Femur (tissue), 1 donor: ENCODE results near the gene CYTH3.
"Not testable (repeated sequence)": the region's sequence is repeated elsewhere in the genome, so short reads cannot be mapped to it uniquely, and the experiment has no call there.

Experiments used
- DNase-seq: peaks from one replicate; pipeline ENCODE4 v3.0.0-alpha.2; 2017

CYTH3 gene

DNA sequence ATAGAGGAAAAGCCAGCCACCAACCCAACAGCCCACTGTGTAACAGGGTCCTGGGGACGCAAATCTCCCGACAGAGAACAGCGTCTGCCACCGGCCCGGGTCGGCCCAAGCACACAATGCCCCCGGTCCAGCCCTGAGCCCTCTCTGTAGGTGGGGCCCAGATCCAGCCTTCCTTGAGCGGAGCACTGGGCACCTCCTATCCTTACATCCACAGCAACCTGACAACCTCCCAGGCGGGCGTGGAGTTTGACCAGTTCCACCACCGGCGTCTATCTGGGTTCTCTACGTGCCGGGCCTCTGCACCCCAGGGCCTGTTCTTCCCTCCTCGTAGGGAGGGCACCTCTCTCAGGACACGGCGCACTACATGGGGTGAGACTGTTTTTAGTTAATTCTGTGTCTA, 109.0 kb downstream of the CYTH3 start:
- no peak for DNase-seq

DNA sequence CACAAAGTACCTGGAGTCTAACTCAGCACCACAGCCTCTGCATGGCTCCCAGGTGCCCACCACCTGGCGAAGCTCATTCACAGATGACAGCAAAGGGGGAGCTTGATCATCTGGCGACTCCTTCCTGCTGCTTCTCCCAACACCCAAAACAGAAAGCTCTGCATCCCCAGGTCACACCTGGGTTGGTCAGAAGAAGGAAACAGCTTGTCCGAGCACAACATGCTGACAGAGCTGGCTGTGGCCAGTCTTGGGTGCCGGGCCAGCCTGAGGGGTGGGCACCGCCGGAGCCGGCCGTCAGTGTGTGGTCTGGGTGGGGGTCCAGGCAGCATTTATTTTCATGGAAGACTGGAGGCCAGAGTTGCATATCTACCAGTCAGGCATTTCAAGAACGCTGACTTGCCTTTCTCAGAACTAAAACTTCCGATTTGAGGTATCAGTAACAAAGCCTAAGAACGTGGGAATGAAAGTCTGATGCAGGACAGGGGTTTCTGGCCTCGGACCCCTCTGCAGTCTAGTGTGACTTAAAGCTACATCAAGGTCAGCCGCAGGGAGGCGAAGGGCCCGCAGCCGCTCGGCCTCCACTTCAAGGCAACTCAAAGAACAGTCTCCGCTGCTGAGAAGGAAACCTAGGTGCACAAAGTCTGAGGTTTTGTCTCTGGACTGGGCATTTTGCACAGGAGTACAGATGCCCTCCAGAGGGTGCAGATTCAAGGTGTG, 109.6 kb downstream of the CYTH3 start:
- DNase-seq, result no peak

DNA sequence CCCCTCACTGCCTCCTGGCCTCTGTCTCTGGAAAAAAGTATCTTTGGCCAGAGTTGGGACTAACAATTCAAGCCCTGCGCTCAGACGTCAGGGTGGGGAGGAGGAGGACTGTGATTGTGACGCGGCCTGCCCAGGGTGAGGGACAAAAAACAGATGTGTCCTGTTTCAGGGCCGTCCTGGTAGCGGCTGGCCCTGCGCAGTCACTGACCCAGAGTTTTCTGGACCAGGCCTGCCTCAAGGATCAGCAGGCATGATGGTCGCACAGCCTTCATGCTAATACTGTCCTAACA, 110.1 kb downstream of the CYTH3 start:
- DNase-seq, result peak; percentile 80

DNA sequence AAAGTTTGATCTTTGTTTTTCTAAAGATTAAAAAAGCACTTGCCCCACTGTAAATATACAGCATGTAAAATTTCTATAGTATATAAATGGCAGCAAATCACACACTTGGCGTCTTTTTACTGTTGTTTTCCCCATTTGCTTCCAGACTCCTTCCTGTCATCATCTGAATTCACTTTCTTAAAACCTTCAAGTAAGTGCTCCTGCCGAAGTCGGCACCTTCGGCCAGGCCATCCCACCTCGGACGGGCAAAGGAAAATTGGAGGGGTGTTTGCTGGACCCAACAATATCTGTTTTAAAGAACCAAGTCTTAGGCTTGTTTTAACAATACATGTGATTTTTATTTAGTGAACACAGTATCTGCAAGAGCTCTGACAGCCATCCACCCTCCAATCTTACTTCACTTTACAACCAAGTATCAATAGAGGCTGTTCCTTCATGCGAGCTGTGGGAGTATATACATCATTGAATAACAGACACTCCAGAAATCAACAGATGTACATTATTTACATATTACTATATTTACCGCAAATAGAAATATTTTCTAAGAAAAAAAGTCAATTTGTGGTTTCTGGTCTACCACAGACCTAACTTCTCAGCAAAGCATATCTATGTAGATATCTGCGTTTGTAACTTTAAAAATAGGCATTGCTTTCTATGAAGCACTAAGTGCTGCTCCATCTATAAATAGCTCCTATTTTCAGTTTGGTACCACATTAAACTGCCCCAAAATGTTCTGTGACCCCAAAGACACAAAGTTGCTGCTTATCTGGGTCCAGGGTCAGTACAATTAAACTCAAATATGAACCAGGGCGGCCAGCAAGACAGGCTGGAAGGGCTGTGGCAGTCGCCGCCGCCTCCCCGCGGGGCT, 110.7 kb downstream of the CYTH3 start:
- no peak for DNase-seq

DNA sequence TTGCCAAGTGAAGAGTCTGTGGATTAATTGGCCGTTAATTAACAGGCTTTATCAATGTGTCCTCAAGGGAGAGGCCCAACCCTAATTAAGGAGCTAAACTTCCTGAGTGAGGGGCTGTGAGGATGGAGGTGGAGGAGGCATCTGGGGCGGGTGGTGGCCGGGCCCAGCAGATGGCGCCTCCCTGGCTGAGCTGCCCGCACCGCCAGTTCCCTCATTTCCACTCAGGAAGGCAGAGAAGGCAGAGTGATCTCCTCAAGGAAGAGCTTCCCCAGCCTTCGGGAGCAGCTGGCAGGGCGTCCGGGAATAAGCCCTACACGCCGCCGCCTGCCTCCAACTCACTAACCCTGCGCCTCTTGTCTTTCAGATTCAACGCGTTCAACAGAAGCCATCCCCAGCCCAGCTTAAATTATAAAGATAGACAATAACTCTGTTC, 112.2 kb downstream of the CYTH3 start:
- peak; percentile 80 for DNase-seq

DNA sequence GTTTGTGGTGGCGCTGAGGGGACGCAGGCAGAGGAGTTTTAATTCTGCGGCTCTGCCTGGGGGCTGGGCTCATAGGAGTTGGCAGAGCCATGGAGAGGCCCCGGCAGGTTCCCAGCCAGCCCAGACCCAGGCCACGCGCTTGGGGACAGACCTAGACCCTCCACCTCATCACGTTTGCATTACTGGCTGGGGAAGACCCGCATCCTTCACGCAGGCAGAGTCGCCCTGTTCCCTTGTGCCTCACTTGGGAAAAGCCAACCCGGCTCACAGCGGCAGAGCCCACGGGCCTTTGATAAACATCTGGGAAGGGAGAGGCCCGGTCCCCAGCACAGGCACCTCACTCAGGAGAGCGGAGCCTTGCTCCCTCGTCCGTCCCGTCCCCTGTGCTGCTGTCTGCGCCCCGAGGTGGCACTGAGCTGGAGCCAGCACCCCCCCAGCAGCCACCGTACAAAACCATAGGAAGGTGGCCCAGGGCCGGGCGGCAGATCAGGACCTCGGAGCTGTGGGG, 112.8 kb downstream of the CYTH3 start:
- DNase-seq, result no peak

DNA sequence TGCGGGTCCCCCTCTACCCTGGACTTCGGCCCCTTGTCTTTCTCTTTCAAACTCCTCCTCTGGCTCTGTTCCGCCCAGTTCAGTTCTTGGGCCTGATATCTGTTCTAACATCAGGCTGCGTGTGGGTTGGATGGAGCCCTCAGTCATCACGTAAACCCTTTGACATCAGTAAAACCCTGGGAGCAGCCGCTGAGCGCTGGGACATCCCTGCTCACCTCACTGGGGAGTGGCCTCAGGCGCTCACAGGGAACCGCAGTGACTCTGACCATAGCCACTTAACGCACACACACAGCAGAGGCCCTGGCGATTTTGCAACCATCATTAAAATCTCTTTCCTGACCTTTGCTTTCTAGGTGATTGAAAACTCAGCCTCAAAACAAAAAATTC, 113.3 kb downstream of the CYTH3 start:
- DNase-seq, result no peak

DNA sequence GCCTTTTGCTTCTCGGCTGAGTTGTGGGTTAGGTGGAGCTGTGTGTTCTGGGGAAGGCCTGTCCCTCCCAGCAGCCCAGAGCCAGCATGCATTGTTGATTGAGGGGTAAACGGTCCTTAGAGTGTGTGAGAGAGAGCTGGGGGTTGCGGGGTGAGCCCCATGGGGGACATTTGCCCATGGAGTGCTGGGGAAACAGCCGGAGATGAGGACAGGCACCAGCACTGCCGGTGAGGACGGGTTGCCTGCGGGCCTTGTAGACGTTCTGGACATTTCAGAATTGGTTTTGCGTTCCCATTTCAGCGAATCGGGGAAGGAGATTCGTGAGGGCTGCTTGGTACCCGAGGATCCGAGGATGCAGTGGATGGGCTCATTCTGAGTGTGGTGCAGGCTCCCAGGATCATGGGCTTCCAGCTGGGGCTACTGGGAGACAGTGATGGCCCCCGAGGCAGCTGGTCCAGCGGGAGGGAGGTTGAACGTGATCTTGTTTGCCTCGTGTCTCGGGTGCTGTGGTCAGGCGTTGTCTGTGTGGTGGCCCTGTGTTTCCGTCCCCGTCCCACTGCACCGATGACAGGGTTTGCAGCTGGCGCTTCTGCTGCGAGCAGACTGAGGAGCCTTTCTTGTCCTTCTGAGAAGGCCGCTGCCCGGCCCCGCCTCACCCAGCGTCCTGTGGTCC, 113.9 kb downstream of the CYTH3 start:
- DNase-seq, result no peak

DNA sequence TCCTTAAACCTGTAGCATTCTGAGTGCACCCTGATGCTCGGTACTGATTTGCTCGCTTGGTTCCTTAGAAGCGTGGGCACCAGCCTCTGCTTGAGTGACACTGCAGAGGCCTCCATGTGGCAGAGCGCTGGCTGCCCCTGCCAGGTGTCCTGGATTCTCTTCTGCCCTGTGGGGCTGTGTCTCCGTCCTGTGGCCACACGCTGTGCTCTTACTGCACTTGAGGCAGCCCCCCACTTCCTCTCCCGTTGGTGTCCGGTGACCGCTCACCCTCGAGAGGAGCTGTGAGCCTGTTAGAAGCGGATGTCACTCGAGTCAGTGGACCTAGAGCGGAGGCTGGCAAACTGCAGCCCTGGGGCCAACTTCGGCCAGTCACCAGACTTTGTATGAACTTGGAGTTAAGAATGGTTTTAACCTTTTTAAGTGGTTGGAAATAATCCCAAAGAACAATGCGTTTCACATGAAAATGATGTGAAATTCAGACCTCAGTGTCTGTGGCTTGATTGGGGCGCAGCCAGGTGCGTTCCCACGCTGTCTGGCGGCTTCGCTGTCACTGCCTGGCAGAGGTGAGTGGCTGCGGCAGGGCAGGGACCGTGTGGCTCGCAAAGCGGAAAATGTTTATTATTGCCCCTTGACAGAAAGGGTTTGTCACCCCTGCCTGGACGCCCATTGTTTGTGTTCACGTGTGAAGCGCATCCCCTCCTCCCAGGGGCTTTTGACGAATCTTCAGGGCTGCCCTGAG, 114.6 kb downstream of the CYTH3 start:
- DNase-seq, result no peak

DNA sequence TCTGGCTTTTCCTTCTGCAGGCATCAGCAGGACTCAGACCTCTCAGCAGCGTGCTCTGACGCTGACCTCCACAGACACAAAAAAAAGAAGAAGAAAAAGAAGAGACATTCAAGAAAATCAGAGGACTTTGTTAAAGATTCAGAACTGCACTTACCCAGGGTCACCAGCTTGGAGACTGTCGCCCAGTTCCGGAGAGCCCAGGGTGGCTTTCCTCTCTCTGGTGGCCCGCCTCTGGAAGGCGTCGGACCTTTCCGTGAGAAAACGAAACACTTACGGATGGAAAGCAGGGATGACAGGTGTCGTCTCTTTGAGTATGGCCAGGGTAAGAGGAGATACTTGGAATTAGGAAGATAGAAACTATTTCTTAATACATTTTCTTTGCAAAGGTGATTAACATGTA, 115.7 kb downstream of the CYTH3 start:
- DNase-seq, result no peak

DNA sequence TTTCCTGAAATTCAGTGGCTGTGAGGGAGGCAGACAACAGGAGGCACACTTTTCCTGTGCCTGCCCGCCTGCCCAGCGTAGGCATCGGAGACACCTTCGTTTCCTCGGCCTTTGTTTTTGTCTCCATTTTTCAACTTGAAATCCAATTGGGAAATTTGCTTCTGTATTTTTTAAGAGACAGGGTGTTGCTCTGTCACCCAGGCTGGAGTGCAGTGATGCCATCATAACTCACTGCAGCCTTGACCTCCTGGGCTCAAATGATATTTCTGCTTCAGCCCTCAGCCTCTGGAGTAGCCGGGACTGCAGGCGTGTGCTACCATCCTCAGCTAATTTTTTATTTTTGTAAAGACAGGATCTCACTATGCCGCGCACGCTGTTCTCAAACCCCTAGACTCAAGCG, 116.8 kb downstream of the CYTH3 start:
- no peak for DNase-seq

DNA sequence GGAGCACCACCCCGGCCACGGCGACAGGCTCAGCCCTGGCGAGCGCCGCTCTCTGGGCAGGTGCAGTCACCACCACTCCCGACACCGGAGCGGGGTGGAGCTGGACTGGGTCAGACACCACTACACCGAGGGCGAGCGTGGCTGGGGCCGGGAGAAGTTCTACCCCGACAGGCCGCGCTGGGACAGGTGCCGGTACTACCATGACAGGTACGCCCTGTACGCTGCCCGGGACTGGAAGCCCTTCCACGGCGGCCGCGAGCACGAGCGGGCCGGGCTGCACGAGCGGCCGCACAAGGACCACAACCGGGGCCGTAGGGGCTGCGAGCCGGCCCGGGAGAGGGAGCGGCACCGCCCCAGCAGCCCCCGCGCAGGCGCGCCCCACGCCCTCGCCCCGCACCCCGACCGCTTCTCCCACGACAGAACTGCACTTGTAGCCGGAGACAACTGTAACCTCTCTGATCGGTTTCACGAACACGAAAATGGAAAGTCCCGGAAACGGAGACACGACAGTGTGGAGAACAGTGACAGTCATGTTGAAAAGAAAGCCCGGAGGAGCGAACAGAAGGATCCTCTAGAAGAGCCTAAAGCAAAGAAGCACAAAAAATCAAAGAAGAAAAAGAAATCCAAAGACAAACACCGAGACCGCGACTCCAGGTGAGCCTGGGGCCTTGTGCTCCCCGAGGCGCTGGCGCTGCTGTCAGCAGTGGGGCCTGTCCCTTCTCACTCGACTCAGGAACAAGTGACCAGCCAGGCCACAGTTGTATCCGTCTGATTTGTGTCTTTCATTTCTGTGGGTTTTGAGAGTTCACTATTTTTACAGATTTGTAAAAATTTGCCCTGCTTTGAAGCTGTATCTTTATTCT, 117.7 kb downstream of the CYTH3 start:
- no peak for DNase-seq

DNA sequence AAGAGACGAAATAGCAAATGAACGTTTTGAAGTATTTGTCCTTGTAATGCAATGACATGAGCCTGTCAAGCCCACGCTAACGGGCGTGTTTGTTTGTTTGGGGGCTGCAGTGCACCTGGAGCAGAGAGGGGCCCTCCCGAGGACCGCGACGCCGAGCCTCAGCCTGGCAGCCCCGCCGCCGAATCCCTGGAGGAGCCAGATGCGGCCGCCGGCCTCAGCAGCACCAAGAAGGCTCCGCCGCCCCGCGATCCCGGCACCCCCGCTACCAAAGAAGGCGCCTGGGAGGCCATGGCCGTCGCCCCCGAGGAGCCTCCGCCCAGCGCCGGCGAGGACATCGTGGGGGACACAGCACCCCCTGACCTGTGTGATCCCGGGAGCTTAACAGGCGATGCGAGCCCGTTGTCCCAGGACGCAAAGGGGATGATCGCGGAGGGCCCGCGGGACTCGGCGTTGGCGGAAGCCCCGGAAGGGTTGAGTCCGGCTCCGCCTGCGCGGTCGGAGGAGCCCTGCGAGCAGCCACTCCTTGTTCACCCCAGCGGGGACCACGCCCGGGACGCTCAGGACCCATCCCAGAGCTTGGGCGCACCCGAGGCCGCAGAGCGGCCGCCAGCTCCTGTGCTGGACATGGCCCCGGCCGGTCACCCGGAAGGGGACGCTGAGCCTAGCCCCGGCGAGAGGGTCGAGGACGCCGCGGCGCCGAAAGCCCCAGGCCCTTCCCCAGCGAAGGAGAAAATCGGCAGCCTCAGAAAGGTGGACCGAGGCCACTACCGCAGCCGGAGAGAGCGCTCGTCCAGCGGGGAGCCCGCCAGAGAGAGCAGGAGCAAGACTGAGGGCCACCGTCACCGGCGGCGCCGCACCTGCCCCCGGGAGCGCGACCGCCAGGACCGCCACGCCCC, 118.5 kb downstream of the CYTH3 start:
- DNase-seq, result no peak

DNA sequence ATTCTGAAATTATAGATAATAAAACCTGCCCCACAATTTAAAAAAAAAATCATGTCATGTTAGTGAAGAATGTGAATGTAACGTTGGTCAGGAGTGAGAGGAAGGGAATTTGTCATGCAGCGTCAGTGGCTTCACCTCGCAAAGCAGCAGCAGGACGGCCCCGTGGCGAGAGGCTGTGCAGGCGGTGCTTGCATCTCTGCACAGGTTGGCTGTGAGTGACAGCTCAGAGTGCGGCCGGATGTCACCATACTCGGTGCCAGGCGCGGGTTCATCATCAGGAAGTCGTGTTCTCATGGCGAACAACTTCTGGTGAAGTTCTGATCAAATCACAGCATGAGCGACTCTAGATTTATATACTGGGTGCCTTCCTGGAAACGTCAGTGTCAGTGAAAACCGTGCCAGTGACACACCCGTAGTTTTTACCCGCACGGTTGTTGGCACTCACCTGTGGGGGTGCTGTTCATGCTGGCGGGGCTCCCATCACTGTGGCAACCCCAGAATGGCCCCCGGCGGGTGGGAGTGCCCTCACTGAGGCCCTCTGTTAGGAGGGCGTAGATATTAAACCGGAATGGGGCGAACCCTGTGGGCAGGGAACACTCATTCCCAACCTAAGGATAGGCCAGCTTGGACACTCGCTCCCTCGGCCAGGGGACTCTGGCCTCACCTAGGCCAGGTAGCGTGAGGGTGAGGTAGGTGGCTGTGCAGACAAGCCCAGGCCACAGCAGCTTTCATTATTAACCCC, 120.3 kb downstream of the CYTH3 start:
- no peak for DNase-seq

DNA sequence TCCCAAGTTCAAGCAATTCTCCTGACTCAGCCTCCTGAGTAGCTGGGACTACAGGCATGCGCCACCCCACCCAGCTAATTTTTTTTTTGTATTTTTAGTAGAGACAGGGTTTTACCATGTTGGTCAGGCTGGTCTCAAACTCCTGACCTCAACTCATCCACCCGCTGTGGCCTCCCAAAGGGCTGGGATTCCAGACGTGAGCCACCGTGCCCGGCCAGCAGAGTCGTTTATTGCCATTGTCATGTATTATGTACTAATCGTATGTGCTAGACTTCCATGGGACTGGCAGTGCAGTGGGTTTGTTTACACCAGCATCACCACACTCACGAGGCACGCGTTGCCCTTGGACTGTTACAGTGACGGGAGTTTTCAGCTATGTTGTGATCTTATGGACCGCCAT, 120.9 kb downstream of the CYTH3 start:
- not testable (repeated sequence) for DNase-seq

DNA sequence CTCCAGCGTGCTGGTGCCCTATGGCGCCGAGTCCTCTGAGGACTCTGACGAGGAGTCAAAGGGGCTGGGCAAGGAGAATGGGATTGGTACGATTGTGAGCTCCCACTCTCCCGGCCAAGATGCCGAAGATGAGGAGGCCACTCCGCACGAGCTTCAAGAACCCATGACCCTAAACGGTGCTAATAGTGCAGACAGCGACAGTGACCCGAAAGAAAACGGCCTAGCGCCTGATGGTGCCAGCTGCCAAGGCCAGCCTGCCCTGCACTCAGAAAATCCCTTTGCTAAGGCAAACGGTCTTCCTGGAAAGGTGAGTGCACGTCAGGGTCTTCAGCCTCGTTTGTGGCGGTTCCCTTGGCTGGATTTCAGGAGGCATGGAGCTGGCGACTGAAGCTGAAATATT, 122.4 kb downstream of the CYTH3 start:
- no peak for DNase-seq

DNA sequence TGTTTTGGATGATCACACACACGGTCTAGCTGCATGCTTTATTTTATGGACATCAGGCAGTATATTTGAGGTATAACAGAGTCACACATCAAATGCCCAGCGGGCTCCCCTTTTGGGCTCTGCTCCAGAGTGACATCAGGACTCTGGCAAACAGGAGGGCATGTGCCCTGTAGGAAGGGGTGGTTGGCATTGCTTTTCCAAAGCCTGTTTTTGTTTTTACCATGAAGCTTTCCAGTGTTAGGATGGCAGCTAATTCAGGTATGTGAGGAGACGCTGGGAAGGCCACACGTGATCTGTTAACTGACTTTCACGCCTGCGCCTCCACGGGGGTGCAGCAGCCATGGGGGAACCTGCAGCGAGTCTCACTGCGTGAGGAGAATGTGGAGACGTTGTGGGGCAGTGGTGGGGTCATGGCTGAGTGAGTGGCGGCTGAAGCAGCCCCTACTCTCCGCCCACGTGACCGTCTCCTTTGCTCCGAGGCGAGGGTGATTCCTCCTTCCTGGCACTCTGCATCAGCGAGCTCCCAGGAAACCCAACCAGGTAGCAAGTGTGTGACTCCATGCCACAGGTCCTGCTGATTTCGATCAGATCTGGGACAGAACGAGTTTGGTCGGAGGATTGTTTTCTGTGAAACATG, 123.6 kb downstream of the CYTH3 start:
- no peak for DNase-seq

DNA sequence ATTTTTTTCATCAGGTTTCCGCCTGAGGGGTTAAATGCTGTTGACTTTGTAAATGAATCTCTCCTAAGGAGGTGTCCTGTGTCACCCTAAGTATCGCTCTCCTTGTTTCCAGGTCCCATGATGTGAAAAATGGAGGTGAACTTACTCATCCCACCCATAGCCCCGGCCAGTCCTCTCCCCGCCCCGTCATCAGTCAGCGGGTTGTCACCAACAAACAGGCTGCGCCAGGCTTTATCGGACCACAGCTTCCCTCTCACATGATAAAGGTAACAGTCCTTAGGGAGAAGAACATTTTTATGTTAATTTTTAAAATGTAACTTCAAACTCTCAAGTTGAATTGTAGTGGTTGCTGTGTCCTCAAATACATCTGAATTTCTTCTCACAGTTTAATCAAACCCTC, 124.8 kb downstream of the CYTH3 start:
- DNase-seq, result no peak

DNA sequence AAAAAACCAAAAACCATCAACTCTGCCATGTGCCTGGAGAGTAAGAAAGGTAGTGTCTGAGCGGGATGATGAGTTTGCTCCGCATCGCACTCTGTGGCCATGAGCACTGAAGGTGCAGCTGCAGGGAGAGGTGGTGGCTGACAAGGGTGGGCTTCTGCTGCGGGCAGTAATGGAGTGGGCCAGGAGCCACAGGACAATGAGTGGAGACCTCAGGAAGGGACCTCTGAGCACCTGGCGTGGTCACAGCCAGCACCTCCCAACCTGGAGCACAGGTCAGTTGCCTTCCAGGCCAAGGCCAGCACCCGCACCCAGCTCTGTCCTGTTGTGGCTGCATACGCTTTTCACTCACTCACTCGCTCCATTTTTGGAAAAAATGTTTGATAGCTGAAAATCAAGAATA, 125.8 kb downstream of the CYTH3 start:
- no peak for DNase-seq

DNA sequence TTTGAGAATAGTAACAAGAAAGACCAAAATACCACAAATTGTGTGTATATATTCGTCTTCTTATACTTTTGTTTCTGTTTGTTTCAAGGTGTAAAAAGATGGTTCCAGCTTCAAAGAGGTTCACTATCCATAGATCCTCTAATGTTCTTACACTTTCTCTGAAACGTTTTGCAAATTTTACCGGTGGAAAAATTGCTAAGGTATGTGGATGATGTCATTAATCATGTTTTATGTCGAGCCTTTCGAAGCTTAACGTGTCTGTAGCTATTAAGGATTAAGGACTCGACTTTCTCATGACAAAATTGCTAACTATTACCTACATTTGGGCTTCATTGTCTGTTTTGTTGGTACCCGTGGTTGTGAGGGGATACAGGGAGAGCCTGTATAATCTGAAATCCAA, 128.4 kb downstream of the CYTH3 start:
- no peak for DNase-seq
